AG09319 (cell line): ENCODE results near the gene RAB1B.

Experiments
- DNase-seq: peaks from one replicate; pipeline ENCODE4 v3.0.0-alpha.2; 2010; ENCODE audit warnings: low read depth; ENCODE audit errors: extremely low read depth
- TF ChIP-seq, protein P1 (sequence below): IDR thresholded peaks from 2 replicates; pipeline ENCODE4 v1.5.1; 2011; ENCODE audit warnings: low read depth, mild to moderate bottlenecking, inconsistent platforms, low read length, moderate library complexity

Gene RAB1B

DNA sequence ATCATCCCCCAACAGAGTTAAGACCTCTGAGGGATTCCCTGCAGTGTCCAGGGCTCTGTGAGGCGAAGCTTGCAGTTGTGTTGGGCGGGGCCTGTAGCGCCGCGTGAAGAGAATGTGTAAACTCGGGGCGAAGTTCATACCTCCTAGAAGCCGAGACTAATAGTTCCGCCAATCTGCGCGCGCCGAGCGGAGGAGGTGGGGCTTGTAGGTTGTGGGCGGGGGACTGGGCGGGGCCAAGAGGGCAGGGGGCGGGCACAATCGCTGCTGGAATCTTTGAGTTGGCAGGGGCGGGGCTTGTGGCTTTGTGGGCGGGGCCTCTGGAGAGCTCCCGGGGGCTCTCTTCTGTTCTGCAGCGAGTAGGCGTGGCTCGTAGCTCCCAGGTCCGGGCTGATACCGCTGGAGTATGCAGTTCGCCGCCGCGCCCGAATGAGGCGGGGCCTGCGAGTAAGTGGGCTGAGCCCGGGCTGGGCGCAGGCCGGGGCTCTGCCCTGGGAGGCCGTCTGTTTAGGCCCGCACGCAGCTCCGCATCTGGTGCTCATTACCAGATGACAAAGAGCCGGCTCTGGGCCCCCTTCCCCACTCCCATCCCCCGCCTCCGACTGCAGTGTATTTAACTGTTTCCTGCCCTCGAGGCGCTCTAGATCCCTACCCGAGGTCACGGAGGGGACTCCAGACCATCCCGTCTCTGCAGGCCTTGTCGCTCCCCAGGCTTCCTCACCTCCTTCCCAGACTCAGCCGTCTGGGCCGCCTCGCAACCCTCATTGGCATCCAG lies 44.3 kb downstream of the RAB1B start:
- TF ChIP-seq, protein P1, sequence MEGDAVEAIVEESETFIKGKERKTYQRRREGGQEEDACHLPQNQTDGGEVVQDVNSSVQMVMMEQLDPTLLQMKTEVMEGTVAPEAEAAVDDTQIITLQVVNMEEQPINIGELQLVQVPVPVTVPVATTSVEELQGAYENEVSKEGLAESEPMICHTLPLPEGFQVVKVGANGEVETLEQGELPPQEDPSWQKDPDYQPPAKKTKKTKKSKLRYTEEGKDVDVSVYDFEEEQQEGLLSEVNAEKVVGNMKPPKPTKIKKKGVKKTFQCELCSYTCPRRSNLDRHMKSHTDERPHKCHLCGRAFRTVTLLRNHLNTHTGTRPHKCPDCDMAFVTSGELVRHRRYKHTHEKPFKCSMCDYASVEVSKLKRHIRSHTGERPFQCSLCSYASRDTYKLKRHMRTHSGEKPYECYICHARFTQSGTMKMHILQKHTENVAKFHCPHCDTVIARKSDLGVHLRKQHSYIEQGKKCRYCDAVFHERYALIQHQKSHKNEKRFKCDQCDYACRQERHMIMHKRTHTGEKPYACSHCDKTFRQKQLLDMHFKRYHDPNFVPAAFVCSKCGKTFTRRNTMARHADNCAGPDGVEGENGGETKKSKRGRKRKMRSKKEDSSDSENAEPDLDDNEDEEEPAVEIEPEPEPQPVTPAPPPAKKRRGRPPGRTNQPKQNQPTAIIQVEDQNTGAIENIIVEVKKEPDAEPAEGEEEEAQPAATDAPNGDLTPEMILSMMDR: no peak
- DNase-seq: peak; percentile 100

DNA sequence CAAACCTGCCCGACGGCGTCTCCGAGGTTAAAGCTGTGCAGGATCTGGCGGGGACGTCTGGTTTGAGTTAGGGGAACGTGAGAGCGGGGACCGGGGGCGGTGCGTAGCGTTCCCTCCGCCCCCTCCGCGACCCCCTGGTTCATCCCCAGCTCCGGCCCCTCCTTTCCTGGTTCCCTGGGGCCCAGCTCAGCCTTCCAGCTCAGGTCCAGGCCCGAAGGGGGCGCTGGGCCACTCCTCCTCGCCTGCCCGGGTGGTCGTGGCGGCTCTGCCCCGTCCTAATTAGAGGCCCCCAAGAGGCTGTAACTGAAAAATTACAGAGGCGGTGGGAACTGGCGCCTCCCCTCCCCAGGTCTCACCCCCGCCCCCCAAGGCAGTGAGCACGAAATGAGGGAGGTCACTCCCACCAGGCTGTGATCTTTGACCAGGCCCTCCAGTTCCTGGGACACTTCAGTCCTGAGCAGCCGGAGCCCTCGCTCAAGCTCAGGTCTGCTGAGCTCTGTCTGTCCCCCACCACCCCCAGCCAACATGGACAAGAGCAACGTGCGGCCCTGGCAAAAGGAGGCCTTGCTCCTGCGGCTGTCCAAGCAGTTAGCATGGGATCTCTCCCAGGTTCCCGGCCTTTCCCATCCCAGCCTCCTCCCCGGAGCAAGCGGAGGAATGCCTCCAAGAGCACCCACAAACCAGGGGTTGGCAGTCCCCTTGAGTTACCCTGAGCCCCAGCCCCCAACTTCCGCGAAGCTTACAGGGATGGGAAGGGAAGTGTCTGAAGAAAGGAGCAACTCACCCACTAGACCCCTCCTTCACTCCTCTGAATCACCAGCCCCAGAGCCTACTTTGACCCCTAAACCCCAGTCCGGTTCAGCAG lies 45.1 kb downstream of the RAB1B start:
- TF ChIP-seq, protein P1: peak; percentile 47
- DNase-seq: no peak

DNA sequence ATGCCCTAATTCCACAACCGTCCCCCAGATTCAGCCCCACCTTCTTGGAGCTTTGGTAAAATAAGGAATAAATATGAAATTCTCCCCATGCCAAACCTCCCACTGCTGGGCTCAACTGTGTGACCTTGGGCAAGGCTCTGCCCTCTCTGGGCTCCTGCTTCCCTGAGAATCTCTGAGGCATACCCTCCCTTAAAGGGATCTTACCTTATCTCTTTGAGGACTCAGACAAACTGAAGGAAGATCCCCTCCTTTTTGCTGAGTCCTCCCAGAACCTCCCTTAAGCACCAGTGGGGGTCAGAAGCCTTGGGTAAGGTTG lies 45.7 kb downstream of the RAB1B start:
- no peak for DNase-seq

DNA sequence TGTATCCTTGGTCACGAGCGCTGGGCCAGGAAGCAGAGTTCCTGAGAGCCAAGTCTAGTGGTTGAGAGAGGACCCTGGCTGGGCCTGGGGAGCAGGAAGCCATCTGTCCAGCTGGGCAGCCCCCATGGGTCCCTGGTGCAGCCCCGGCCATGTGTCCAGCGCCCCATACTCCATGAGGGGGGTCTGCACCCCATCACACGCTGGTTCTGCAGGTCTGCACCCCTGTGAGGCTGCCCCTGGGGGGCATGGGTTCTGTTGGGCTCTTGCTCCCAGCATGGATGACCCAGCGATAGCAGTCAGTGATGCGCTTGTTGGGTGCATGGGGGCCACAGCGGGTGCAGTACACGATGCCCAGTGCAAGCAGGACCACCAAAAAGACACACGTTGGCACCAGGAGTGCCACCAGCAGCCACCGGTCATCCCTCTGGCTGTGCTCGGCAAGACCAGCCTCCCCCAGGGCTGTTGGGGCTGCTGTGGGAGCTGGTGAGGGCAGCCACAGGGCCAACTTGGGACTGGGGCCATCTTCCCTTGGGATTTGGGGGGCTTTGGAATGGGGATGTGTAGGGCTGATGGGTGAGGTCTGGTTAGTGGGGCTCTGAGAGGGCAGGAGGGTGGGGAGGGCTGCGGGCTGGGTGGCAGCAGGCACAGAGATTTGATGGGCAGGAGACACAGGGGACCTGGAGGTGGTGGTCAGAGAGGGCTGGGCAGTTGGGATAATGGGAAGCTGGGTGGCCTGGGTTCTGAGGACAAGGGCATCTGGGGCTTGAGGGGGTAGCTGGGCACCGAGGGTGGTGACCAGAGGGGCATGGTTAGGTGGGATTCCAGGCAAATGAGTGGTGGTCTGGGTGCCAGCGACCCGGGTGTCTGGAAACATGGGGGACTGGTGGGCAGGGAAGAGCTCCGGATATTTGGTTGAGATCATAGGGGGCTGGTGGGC lies 46.4 kb downstream of the RAB1B start:
- no peak for DNase-seq
- TF ChIP-seq, protein P1: no peak

More for the DNA sequence above, 45.7 kb downstream of the RAB1B start:
- TF ChIP-seq, protein P1: no peak

DNA sequence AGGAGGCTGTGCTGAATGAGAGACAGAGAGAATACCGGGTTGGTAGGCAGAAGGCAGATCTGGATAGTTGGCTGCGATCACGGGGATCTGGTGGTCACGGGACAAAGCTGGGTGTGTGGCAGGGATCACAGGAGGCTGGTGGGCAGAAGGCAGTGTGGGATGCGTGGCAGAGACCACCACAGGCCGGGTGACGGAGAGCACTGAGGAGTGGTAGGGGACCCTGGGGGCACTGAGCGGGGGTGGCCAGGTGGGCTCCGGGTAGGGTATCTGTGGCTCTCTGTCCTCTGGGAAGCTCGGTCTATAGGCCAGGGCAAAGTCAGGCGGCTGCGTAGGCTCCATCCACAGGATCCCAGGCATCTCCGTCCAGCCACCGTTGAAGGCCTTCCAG lies 47.1 kb downstream of the RAB1B start:
- TF ChIP-seq, protein P1: no peak
- DNase-seq: no peak

DNA sequence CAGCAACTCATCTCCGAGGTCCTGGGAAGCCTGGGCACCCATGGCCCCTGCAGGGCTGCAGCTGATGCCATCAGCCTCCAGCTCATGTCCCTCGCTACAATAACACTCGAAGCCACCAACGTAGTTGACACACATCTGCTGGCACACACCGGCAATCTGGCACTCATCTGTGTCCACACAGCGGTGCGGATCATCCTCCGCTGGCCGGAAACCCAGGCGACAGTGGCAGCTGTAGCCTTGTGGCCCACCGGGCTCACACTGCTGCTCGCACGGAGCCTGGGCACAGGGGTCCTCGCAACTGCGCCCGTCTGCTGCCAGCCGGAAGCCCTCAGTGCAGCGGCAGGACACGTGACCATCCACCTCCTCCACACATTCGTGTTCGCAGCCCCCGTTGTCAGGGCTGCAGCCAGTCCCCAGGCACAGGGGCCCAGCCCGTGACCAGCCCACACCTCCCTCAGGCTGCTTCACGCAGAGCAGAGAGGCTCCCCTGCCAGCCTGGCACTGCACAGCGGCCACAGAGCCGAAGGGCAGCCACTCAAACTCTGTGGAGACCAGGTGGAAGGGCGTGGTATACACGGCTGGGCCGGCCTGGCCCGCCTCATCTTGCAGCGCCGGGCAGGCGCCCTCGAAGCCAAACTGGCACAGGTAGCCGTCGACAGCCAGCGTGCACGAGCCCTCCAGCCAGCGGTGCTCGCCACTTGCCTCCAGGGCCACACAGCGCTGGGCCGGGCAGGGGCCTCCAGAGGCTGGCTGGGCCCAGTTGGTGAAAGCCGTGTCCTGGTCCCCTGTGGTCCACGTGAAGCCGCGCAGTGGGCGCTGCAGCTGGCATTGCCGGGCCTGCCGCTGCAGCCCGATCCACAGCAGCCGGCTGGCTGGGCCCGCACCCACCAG lies 47.7 kb downstream of the RAB1B start:
- TF ChIP-seq, protein P1: no peak
- DNase-seq: no peak
